Measurements from ENCODE around the gene TOP1. TPM values are rescaled to one million over a fixed set of nuclear protein-coding genes. Genes with fewer than 3 reads are reported as not detected.
"Not testable (repeated sequence)": the region's sequence is repeated elsewhere in the genome, so short reads cannot be mapped to it uniquely, and the experiment has no call there.

TOP1 gene
- total and polyA plus RNA-seq, 9 of the 15 experiments (the other 6 are each of a cell fraction or from before 2014, with no cell fraction given), result 26.4 to 127 (median 39.6) TPM

GRCh38 chr20:41003936-41004294, 24.7 kb upstream of the TOP1 start:
- Histone ChIP-seq H2AFZ (ENCODE audit: low read depth, low read length) (peak overlapping the region; percentile 94), H3K4me1 (replicated peaks in 1 of 2; ENCODE audit: control insufficient read depth in 2 of 2, insufficient read depth in 2 of 2, low read length in 2 of 2) (peaks cover 33 to 48% of the 10 kb centered on the region in 2 experiments), H3K27ac (ENCODE audit: extremely low read depth, low read depth, low read length) (peak overlapping the region; percentile 88; the same call in 2 of the 3 replicates), H3K4me2 (ENCODE audit: insufficient read depth, low read length) (peak overlapping the region; percentile 66; the same call in 1 of the 2 replicates), H3K9ac (ENCODE audit: insufficient read depth in 1 of 2, low read depth in 2 of 2, low read length in 2 of 2) (peak overlapping the region in 1 of 2 experiments; percentile 51; a peak in 2 of 4 replicates)
- DNase-seq (ENCODE audit: extremely low read depth in 1 of 4, low spot score in 3 of 4); H3K36me3 ChIP-seq (ENCODE audit: control insufficient read depth, insufficient read depth, low read length); CTCF ChIA-PET (ENCODE audit: low intra/inter-chr PET ratio); H4K20me1 ChIP-seq (replicated peaks; ENCODE audit: control insufficient read depth, insufficient read depth, low read length); H3K9me3 ChIP-seq (replicated peaks; ENCODE audit: control insufficient read depth, insufficient read depth, low read depth, low read length); BruUV-seq (replicated peaks); ATAC-seq; H3K9me1 ChIP-seq (ENCODE audit: control insufficient read depth, insufficient read depth, low read length); H3K27me3 ChIP-seq (ENCODE audit: control insufficient read depth in 2 of 2, insufficient read depth in 2 of 2, low read length in 2 of 2); FAIRE-seq; H3K4me3 ChIP-seq; in situ Hi-C loops (cut with MboI); H3K79me2 ChIP-seq (ENCODE audit: control insufficient read depth, insufficient read depth, low read length); intact Hi-C loops (cut with micrococcal nuclease): not testable (repeated sequence)
- POLR2A ChIA-PET, result interaction anchor here (0.6 kb wide), 1 partner anchor 207 kb away, joined by 3 read pairs; no protein-coding TSS in a partner anchor
- 64% methylated on average over 6 of the region's 6 CpGs for WGBS (ENCODE audit: insufficient coverage, low coverage, missing lambda C conversion rate)
- TF ChIP-seq FOSL1 (tag; conservative IDR thresholded peaks at IDR 0.05) (peak; percentile 2; the same call in 1 of the 2 replicates), ZNF175 (CRISPR knock-in tag; IDR thresholded peaks at IDR 0.05; ENCODE audit: low read depth) (peak; percentile 9), DACH1 (IDR thresholded peaks at IDR 0.05; ENCODE audit: partially characterized antibody) (peak; percentile 4), BCOR (IDR thresholded peaks at IDR 0.05) (peak; percentile 68; the same call in 1 of the 2 replicates), ZKSCAN8 (CRISPR knock-in tag; IDR thresholded peaks at IDR 0.05) (0 out of 2 replicates have a peak, but pooled peaks have one; percentile 12), SMARCA5 (IDR thresholded peaks at IDR 0.05) (peak; percentile 64; the same call in 1 of the 2 replicates)
